ENCODE measurements around the gene VPS4B. TPM values are rescaled to one million over a fixed set of nuclear protein-coding genes. Genes with fewer than 3 reads are reported as not detected.

Gene VPS4B
- total RNA-seq (50.2 and 54.7 TPM in 2 replicates), polyA plus RNA-seq (7.8 and 10.5 TPM in 2 replicates), polyA minus RNA-seq (14.9 and 21.2 TPM in 2 replicates), Bru-seq, nascent RNA (percentile 89 among the genes with signal in this experiment), BruChase-seq, experiment 1, labeled RNA remaining after a 6-hour chase (percentile 83 among the genes with signal in this experiment), BruChase-seq, experiment 2, labeled RNA remaining after a 2-hour chase (percentile 90 among the genes with signal in this experiment)
- polyA plus RNA-seq (2011; cell fraction: cytosol; rRNA removed), result 14.0 and 14.2 TPM in 2 replicates
- 12.2 and 13.5 TPM in 2 replicates for polyA plus RNA-seq (2011; cell fraction: nucleus; rRNA removed)
- polyA plus RNA-seq (2012), result 24.3 and 30.3 TPM in 2 replicates
- 21.9 TPM for polyA minus RNA-seq (2011; cell fraction: cytosol; rRNA and poly(A)+ RNA removed)
- polyA minus RNA-seq (2011; cell fraction: nucleus; rRNA and poly(A)+ RNA removed), result 23.9 and 33.2 TPM in 2 replicates
- long read RNA-seq, transcript VPS4B-201 (11 exons, 3,324 nt), result major isoform, 93 of 108 reads
- long read RNA-seq, partial matches to known transcripts, result 2 of 108 reads
- long read RNA-seq, other reads (novel, unspliced or antisense), result 13 of 108 reads

- DNase-seq (ENCODE audit: low read depth, low spot score), result peak; percentile 100
- Histone ChIP-seq H4K20me1 (replicated peaks; ENCODE audit: control insufficient read depth, extremely low read depth, insufficient read depth, low read length) (no peaks in the 10 kb centered on the region), H3K4me1 (ENCODE audit: control insufficient read depth, extremely low read depth, insufficient read depth, low read length) (peaks cover 10% of the 10 kb centered on the region), H3K79me2 (ENCODE audit: control insufficient read depth, insufficient read depth, low read length) (peaks cover 44% of the 10 kb centered on the region), H3K9me1 (replicated peaks; ENCODE audit: control insufficient read depth, extremely low read depth, insufficient read depth, low read length) (no peaks in the 10 kb centered on the region), H3K9me3 (replicated peaks; ENCODE audit: control insufficient read depth, insufficient read depth, low read length) (no peaks in the 10 kb centered on the region), H3K4me3 (replicated peaks in 1 of 3; ENCODE audit: insufficient read depth in 1 of 3, low read depth in 1 of 3, low read length in 3 of 3) (peak within 1 kb of the TSS; percentile 67 to 95 (median 83)), H3K27me3 (ENCODE audit: control insufficient read depth in 2 of 2, insufficient read depth in 2 of 2, low read length in 2 of 2) (peaks cover 2 to 3% of the 10 kb centered on the region in 2 experiments), H2AFZ (ENCODE audit: low read depth, low read length) (peak within 1 kb of the TSS; percentile 65), H3K27ac (ENCODE audit: insufficient read depth, low read depth, low read length) (peak within 1 kb of the TSS; percentile 69), H3K4me2 (ENCODE audit: insufficient read depth, low read length) (peak within 1 kb of the TSS; percentile 93), H3K9ac (replicated peaks; ENCODE audit: extremely low read depth, insufficient read depth, low read length) (peak within 1 kb of the TSS; percentile 94), H3K36me3 (ENCODE audit: control insufficient read depth in 2 of 2, extremely low read depth in 1 of 2, insufficient read depth in 2 of 2, low read length in 2 of 2) (no peaks in the 10 kb centered on the region)
- no TSS peak for BruUV-seq (replicated peaks)
- CTCF ChIA-PET, result interaction anchor here (1.3 kb wide), 1 partner anchor 17 kb away, joined by 4 read pairs; no protein-coding TSS in a partner anchor
- peak; percentile 98 for FAIRE-seq
- TF ChIP-seq MAX (IDR thresholded peaks at IDR 0.05; ENCODE audit: insufficient read depth, insufficient read length) (peak; percentile 13), MYC (IDR thresholded peaks at IDR 0.05; ENCODE audit: low read depth, low read length) (no peak), EZH2 (IDR thresholded peaks at IDR 0.05; ENCODE audit: borderline replicate concordance, low read depth, low read length, severe bottlenecking) (no peak), FOS (IDR thresholded peaks at IDR 0.05; ENCODE audit: borderline replicate concordance, insufficient read depth, low read length) (no peak), POLR2AphosphoS5 (IDR thresholded peaks at IDR 0.05; ENCODE audit: insufficient read depth, low read depth, low read length) (peak; percentile 65), GATA2 (IDR thresholded peaks at IDR 0.05; ENCODE audit: insufficient read depth, insufficient read length, low read depth, low read length) (no peak), POLR2A (IDR thresholded peaks at IDR 0.05; ENCODE audit: low read depth, low read length) (peak; percentile 79), CTCF (IDR thresholded peaks at IDR 0.05; ENCODE audit: extremely low read depth in 1 of 2, insufficient read depth in 1 of 2, low read depth in 1 of 2, low read length in 2 of 2) (no peak), JUN (IDR thresholded peaks at IDR 0.05; ENCODE audit: borderline replicate concordance, insufficient read depth, insufficient read length, low read depth) (peak; percentile 27)
- intact Hi-C loops (cut with micrococcal nuclease), result loop anchor here (1.0 to 5.0 kb wide), 6 partner anchors 55 to 707 kb away; partner anchors contain the start of genes KDSR, PHLPP1 and SERPINB8
- POLR2A ChIA-PET, result interaction anchor here (0.6 to 1.0 kb wide), 3 partner anchors 11 to 55 kb away, joined by 3 to 7 read pairs (median 5); no protein-coding TSS in a partner anchor
- dilution Hi-C loops (cut with MboI; ENCODE audit: extremely low pct_ligation_motif_present, low sequenced_read_pairs), result no loop called here
Observed at GRCh38 chr18:63422087-63422863, at the start of gene VPS4B. VPS4B (minus strand) TSS chr18:63422476; CDS start chr18:63422259, 217 bp downstream.
